Measurements from ENCODE around the gene AGO3.
A peak's percentile ranks its signal among the peaks of the same experiment; 100 is the strongest.

The AGO3 gene

DNA sequence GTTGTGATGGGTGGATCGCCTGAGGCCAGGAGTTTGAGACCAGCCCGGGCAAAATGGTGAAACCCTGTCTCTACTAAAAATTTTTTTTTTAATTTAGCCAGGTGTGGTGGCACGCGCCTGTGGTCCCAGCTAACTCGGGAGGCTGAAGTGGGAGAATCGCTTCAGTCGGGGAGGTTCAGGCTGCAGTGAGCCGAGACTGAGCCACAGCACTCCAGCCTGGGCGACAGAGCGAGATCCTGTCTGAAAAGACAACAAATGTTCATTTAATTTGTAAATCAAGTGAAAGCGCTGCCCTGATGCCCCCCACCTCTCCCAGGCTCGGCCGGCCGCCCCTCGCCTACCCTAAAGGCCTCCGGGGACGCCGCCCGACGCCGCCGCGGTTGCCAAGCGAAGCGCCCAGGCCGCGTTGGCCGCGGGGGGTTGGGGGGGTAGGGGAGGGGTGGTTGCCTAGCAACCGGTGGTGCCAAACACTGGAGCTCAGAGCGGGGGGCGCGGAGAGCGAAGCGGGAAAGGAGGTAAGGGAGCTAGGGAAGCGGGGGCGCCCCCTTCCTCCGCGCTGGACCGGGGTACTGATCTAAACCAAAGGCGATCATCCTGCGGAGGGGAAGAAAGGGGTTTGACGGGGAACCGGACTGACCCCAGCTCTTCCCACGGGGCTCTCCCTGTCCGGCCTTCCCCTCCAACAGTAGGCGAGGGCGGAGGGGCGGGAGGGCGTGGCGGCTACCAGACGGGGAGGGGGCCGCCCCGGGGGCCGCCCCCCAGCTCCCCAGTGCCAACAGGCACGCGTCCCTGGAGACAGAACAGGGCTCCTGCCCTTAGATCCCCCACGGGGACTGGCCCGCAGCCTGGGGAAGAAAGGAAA lies 153.0 kb downstream of the AGO3 start, which contains the start of gene TEKT2:
Gene TEKT2, plus strand, starts transcription at position 460 of the 862 bp plus-strand sequence. CDS start 828 bp downstream, outside the sequence.
- peak within 1 kb of the TSS; percentile 30 for H3K4me3 ChIP-seq (ENCODE audit: low read depth, low read length)
- no peak for DNase-seq (ENCODE audit: low read depth)
- TF ChIP-seq, protein P1, sequence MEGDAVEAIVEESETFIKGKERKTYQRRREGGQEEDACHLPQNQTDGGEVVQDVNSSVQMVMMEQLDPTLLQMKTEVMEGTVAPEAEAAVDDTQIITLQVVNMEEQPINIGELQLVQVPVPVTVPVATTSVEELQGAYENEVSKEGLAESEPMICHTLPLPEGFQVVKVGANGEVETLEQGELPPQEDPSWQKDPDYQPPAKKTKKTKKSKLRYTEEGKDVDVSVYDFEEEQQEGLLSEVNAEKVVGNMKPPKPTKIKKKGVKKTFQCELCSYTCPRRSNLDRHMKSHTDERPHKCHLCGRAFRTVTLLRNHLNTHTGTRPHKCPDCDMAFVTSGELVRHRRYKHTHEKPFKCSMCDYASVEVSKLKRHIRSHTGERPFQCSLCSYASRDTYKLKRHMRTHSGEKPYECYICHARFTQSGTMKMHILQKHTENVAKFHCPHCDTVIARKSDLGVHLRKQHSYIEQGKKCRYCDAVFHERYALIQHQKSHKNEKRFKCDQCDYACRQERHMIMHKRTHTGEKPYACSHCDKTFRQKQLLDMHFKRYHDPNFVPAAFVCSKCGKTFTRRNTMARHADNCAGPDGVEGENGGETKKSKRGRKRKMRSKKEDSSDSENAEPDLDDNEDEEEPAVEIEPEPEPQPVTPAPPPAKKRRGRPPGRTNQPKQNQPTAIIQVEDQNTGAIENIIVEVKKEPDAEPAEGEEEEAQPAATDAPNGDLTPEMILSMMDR (IDR thresholded peaks at IDR 0.05; ENCODE audit: insufficient read depth, low read depth, low read length, missing control alignments), result no peak

DNA sequence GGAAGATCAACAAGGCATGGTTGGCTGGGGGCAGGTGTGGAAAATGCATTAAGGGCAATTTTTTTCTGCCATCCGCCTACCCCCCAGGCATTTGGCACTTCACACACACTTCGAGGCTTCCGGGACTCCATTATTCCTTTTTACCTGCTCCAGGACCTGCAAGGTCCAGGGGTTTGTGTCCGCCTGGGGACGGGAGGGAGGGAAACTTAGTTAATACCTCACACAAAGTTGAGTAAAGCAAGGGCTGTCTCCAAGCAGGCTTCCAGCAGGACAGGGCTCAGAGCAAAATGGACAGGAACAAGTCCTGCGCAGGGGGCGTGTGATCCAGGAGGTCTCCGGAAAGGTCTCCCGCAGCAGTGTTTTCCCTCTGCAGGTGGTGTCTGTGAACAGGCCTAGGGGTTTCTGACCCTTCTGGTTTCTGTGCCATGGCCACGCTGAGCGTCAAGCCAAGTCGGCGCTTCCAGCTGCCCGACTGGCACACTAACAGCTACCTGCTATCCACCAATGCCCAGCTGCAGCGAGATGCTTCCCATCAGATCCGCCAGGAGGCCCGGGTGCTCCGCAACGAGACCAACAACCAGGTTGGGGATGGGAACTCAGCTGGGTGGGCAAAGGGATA lies 153.7 kb downstream of the AGO3 start:
- peak overlapping the region; percentile 30; the same call in 1 of the 2 replicates for H3K4me3 ChIP-seq (ENCODE audit: low read depth, low read length)
- TF ChIP-seq, protein P1 (IDR thresholded peaks at IDR 0.05; ENCODE audit: insufficient read depth, low read depth, low read length, missing control alignments), result no peak
- no peak for DNase-seq (ENCODE audit: low read depth)

DNA sequence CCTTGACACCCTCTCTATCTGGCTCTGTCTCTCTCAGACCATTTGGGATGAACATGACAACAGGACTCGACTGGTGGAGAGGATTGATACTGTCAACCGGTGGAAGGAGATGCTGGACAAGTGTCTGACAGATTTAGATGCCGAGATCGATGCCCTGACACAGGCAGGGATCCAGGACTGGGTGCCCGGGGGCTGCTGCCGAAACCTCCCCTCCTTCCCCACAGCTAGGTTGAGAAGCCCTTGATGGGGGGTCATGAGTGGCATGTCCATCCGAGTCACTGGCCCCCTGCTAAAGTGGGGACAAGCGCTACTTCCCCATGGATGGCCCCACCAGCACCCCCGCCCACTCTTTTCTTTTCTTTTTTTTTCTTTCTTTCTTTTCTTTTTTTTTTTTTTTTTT lies 154.2 kb downstream of the AGO3 start:
- no peak overlapping the region for H3K4me3 ChIP-seq (ENCODE audit: low read depth, low read length)
- TF ChIP-seq, protein P1 (IDR thresholded peaks at IDR 0.05; ENCODE audit: insufficient read depth, low read depth, low read length, missing control alignments), result no peak
- no peak for DNase-seq (ENCODE audit: low read depth)

DNA sequence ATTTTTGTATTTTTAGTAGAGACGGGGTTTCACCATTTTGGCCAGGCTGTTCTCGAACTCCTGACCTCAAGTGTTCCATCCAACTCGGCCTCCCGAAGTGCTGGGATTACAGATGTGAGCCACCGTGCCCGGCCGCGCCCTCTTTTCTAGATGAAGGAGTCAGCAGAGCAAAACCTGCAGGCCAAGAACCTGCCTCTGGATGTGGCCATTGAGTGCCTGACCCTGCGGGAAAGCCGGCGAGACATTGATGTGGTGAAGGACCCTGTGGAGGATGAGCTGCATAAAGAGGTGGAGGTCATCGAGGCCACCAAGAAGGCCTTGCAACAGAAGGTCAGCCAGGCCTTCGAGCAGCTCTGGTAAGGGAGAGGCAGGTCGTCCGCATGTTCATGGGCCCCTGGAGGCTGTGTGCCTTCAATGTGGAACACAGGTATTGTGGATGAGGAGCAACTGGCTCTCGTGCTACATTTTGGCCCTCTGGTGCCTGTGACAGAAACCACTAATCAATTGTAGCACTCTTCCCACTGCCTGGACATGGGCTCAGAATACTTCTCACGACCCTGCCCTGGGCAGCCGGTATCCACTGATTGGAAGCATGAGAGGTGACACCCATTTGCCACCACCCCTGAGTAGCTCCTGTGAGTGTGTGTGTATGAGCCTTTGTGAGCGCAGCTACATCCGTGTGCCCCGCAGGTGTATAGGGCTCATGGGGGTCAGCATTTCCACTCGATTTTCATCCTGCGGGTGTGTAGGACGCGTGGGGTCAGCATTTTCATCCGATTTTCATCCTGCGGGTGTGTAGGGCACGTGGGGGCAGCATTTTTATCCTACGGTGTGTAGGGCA lies 155.0 kb downstream of the AGO3 start:
- no peak overlapping the region for H3K4me3 ChIP-seq (ENCODE audit: low read depth, low read length)
- no peak for DNase-seq (ENCODE audit: low read depth)
- TF ChIP-seq, protein P1 (IDR thresholded peaks at IDR 0.05; ENCODE audit: insufficient read depth, low read depth, low read length, missing control alignments), result no peak

DNA sequence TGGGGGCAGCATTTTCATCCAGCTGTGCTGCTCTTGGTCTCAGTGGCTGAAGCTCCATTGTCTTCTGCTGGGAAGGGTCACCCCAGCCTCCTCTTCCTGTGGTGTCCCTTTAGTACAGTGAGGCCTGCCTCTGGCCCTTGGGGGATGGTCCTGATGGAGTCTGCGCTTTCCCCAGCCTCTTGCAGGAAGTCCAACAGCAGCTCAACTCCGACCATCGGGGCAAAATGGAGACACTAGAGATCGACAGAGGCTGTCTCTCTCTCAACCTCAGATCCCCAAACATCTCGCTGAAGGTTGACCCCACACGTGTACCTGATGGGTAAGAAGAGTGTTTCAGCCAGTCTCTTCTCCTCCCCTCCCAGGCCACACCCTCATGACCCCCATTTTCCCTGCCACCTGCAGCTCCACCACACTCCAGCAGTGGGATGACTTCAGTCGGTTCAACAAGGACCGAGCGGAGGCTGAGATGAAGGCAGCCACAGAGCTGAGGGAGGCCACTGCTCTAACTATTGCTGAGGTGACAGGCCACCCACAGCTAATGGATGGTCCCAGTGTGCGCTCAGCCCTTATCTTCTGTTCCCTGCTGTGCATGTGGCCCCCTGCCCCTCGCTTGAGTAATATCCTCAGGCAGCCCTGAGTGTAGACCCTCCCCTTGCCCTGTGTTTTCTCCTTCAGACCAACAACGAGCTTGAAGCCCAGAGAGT lies 155.8 kb downstream of the AGO3 start:
- DNase-seq (ENCODE audit: low read depth), result no peak
- TF ChIP-seq, protein P1 (IDR thresholded peaks at IDR 0.05; ENCODE audit: insufficient read depth, low read depth, low read length, missing control alignments), result no peak
- H3K4me3 ChIP-seq (ENCODE audit: low read depth, low read length), result no peak overlapping the region
